Nephron progenitor cell (in vitro differentiated cells): ENCODE data around the gene FIGN.

Source experiments
- DNase-seq: peaks from one replicate; pipeline ENCODE4 v3.0.0; 2021
- H3K27ac Mint-ChIP-seq: 2 replicates; pipeline ENCODE4 v1.8.0; 2021; ENCODE audit warnings: mild to moderate bottlenecking, moderate library complexity, mixed read lengths
- H3K27me3 Mint-ChIP-seq: 2 replicates; pipeline ENCODE4 v1.8.0; 2021; ENCODE audit warnings: mild to moderate bottlenecking, low read depth, mixed read lengths; ENCODE audit not compliant: poor library complexity
- H3K36me3 Mint-ChIP-seq: 2 replicates; pipeline ENCODE4 v1.8.0; 2021; ENCODE audit warnings: low read depth, mixed read lengths
- H3K4me1 Mint-ChIP-seq: 2 replicates; pipeline ENCODE4 v1.8.0; 2021; ENCODE audit warnings: mixed read lengths
- H3K4me3 Mint-ChIP-seq: 2 replicates; pipeline ENCODE4 v1.8.0; 2021; ENCODE audit warnings: mild to moderate bottlenecking, moderate library complexity, mixed read lengths
- H3K9me3 Mint-ChIP-seq: 2 replicates; pipeline ENCODE4 v1.8.0; 2021; ENCODE audit warnings: mild to moderate bottlenecking, moderate library complexity, mixed read lengths
- TF ChIP-seq, protein P1 (sequence below): fragments of 200-600 bp; sonication (generic); IDR thresholded peaks from 2 replicates; pipeline ENCODE4 v1.5.0; 2021; ENCODE audit warnings: antibody characterized with exemption

FIGN gene

GRCh38 chr2:163751696-163752095, 15.9 kb upstream of the FIGN start:
- Mint-ChIP-seq H3K27ac (no peak overlapping the region), H3K36me3 (no peaks in the 10 kb centered on the region), H3K4me1 (no peaks in the 10 kb centered on the region), H3K4me3 (no peak overlapping the region), H3K9me3 (no peaks in the 10 kb centered on the region), H3K27me3 (peaks cover 4% of the 10 kb centered on the region)
- TF ChIP-seq, protein P1, sequence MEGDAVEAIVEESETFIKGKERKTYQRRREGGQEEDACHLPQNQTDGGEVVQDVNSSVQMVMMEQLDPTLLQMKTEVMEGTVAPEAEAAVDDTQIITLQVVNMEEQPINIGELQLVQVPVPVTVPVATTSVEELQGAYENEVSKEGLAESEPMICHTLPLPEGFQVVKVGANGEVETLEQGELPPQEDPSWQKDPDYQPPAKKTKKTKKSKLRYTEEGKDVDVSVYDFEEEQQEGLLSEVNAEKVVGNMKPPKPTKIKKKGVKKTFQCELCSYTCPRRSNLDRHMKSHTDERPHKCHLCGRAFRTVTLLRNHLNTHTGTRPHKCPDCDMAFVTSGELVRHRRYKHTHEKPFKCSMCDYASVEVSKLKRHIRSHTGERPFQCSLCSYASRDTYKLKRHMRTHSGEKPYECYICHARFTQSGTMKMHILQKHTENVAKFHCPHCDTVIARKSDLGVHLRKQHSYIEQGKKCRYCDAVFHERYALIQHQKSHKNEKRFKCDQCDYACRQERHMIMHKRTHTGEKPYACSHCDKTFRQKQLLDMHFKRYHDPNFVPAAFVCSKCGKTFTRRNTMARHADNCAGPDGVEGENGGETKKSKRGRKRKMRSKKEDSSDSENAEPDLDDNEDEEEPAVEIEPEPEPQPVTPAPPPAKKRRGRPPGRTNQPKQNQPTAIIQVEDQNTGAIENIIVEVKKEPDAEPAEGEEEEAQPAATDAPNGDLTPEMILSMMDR = no peak
- DNase-seq = no peak

GRCh38 chr2:163748420-163748819, 12.6 kb upstream of the FIGN start:
- peaks cover 16% of the 10 kb centered on the region for H3K27me3 Mint-ChIP-seq

DNA sequence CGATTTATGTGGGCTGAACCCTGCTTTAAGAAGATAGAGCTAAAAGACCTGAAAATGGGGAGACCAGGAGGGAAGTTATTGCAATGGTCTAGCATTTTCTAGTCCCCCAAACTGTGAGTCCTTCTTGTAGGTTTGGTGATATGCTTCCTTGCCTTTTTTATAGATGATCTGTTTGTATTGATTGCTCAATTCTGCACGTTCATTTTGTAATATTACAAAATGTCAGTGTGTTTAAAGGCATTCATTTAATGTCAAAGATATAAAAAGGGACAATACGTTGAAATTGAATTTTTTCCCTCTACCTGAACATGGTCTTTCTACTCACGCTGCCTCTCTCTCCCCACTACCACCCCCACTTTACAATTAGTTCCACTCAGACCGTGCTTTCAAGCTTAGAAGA, 5.6 kb upstream of the FIGN start:
- peaks cover 12% of the 10 kb centered on the region for H3K27me3 Mint-ChIP-seq
- H3K9me3 Mint-ChIP-seq = no peaks in the 10 kb centered on the region
- H3K4me3 Mint-ChIP-seq = no peak overlapping the region
- H3K36me3 Mint-ChIP-seq = no peaks in the 10 kb centered on the region
- H3K4me1 Mint-ChIP-seq = peaks cover 15% of the 10 kb centered on the region
- H3K27ac Mint-ChIP-seq = no peak overlapping the region
- no peak for DNase-seq
- TF ChIP-seq, protein P1 = no peak

More at GRCh38 chr2:163748420-163748819, 12.6 kb upstream of the FIGN start:
- Mint-ChIP-seq H3K9me3 (no peaks in the 10 kb centered on the region), H3K27ac (no peak overlapping the region), H3K4me1 (no peaks in the 10 kb centered on the region), H3K4me3 (no peak overlapping the region), H3K36me3 (no peaks in the 10 kb centered on the region)
- DNase-seq = no peak
- TF ChIP-seq, protein P1 = no peak

- no peak for DNase-seq
- peak overlapping the region; percentile 97 for H3K27ac Mint-ChIP-seq
- no peaks in the 10 kb centered on the region for H3K27me3 Mint-ChIP-seq
- no peaks in the 10 kb centered on the region for H3K36me3 Mint-ChIP-seq
- TF ChIP-seq, protein P1 = no peak
- peaks cover 34% of the 10 kb centered on the region for H3K4me1 Mint-ChIP-seq
- H3K4me3 Mint-ChIP-seq = peak overlapping the region; percentile 92
- no peaks in the 10 kb centered on the region for H3K9me3 Mint-ChIP-seq
Observed at GRCh38 chr2:163737563-163737962, 1.8 kb upstream of the FIGN start.

DNA sequence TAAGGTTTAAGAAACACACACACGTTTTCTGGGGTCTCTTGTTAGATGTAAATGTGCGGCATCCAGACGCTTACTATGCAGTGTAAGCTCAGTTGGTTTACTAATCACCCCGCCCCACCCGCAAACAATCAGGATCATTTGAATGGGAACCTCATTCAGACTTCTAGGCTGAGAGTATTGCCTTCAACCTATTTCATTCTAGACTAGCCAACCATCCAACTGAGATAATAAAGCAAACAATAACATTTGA, 1.3 kb upstream of the FIGN start:
- Mint-ChIP-seq H3K36me3 (no peaks in the 10 kb centered on the region), H3K4me3 (peak overlapping the region; percentile 92), H3K4me1 (peaks cover 38% of the 10 kb centered on the region), H3K27ac (peak overlapping the region; percentile 97), H3K9me3 (no peaks in the 10 kb centered on the region), H3K27me3 (no peaks in the 10 kb centered on the region)
- TF ChIP-seq, protein P1 = no peak
- DNase-seq = no peak

GRCh38 chr2:163736433-163737189, 803 bp upstream of the FIGN start:
- peak overlapping the region; percentile 92 for H3K4me3 Mint-ChIP-seq
- H3K27me3 Mint-ChIP-seq = no peaks in the 10 kb centered on the region
- H3K9me3 Mint-ChIP-seq = no peaks in the 10 kb centered on the region
- TF ChIP-seq, protein P1 = no peak
- H3K27ac Mint-ChIP-seq = peak overlapping the region; percentile 97
- H3K4me1 Mint-ChIP-seq = peaks cover 41% of the 10 kb centered on the region
- DNase-seq = peak; percentile 73
- no peaks in the 10 kb centered on the region for H3K36me3 Mint-ChIP-seq
